Body of pancreas (tissue), 4 donors: Measurements from ENCODE around the gene ALDH3B2. TPM values are rescaled to one million over a fixed set of nuclear protein-coding genes. Genes with fewer than 3 reads are reported as not detected.
"Not testable (repeated sequence)": the region's sequence is repeated elsewhere in the genome, so short reads cannot be mapped to it uniquely, and the experiment has no call there.

Experiments
- ATAC-seq: fragments of 150-250 bp; one replicate; pipeline ENCODE4 v1.9.1; 2016
- DNase-seq, 4 donors: peaks; one replicate each; pipeline ENCODE4 v3.0.0-alpha.2; 2019
- H3K27ac ChIP-seq, 4 donors: fragments of 200-600 bp; sonication (generic); 1 replicate in 3 of 4; 2 replicates in 1 of 4; pipeline versions ENCODE4 v1.5.1 to v1.6.1; 2016 to 2019; ENCODE audit warnings: mild to moderate bottlenecking in 1 of 4, mixed read lengths in 1 of 4, moderate library complexity in 1 of 4
- H3K27me3 ChIP-seq, 2 donors: fragments of 200-600 bp; sonication (generic); one replicate each; pipeline ENCODE4 v1.6.0; 2016; ENCODE audit warnings: mild to moderate bottlenecking in 1 of 2
- H3K36me3 ChIP-seq, 2 donors: fragments of 200-600 bp; sonication (generic); replicated peaks in 1 of 2; 2 replicates each; pipeline ENCODE4 v1.5.1; 2016; ENCODE audit warnings: low read depth in 2 of 2; ENCODE audit not compliant: insufficient read depth in 1 of 2
- H3K4me1 ChIP-seq: fragments of 200-600 bp; sonication (generic); one replicate; pipeline ENCODE4 v1.6.0; 2016
- H3K4me3 ChIP-seq, 2 donors: fragments of 200-600 bp; sonication (generic); 1 replicate in 1 of 2; 2 replicates in 1 of 2; pipeline ENCODE4 v1.5.1; 2016 to 2019
- H3K9me3 ChIP-seq, 3 donors: fragments of 200-600 bp; sonication (generic); 1 replicate in 2 of 3; 2 replicates in 1 of 3; pipeline ENCODE4 v1.5.1; 2016
- POLR2A ChIP-seq, 3 donors: fragments of 450-650 bp; IDR thresholded peaks; one replicate each; pipeline ENCODE4 v1.6.1; 2016; ENCODE audit warnings: antibody characterized with exemption in 3 of 3, mild to moderate bottlenecking in 2 of 3
- WGBS, 2 donors: methylation state at CpG; one replicate each; pipeline ENCODE4 v1.1.5; 2017; 5-methylcytosine and 5-hydroxymethylcytosine counted together
- intact Hi-C: fragments of 100-400 bp; cut with DNase I; formaldehyde crosslinking; loops from one replicate; pipeline ENCODE4 v1.15.1; 2023
- total RNA-seq, 2 donors: library from RNA; depleted of rRNA; stranded (reverse); fragments of >200 nt; gene quantifications; one replicate each; pipeline ENCODE4 v1.1.0, GENCODE V29; 2016
- TF ChIP-seq, protein P1 (sequence below), 7 experiments: fragments of 450-650 bp in 4 of 7; fragments of 200-600 bp in 3 of 7; sonication (generic) in 3 of 7; IDR thresholded peaks; one replicate each; pipeline ENCODE4 v1.5.1; 2016 to 2019; ENCODE audit warnings: antibody characterized with exemption in 7 of 7

The ALDH3B2 gene
- total RNA-seq, 2 donors from 2014 or later: not detected

- intact Hi-C loops: loop anchor here (10.0 kb wide), 1 partner anchor 55 kb away; no protein-coding TSS in a partner anchor
- not testable (repeated sequence) for DNase-seq, H3K9me3 ChIP-seq, H3K36me3 ChIP-seq, H3K4me1 ChIP-seq, H3K27me3 ChIP-seq, H3K27ac ChIP-seq, ATAC-seq, H3K4me3 ChIP-seq
- TF ChIP-seq, protein P1, sequence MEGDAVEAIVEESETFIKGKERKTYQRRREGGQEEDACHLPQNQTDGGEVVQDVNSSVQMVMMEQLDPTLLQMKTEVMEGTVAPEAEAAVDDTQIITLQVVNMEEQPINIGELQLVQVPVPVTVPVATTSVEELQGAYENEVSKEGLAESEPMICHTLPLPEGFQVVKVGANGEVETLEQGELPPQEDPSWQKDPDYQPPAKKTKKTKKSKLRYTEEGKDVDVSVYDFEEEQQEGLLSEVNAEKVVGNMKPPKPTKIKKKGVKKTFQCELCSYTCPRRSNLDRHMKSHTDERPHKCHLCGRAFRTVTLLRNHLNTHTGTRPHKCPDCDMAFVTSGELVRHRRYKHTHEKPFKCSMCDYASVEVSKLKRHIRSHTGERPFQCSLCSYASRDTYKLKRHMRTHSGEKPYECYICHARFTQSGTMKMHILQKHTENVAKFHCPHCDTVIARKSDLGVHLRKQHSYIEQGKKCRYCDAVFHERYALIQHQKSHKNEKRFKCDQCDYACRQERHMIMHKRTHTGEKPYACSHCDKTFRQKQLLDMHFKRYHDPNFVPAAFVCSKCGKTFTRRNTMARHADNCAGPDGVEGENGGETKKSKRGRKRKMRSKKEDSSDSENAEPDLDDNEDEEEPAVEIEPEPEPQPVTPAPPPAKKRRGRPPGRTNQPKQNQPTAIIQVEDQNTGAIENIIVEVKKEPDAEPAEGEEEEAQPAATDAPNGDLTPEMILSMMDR (IDR thresholded peaks at IDR 0.05): peak in 1 of 7 experiments; percentile 10
- 47 to 49% methylated on average over 5 of the region's 5 CpGs for WGBS, 2 donors
Observed at GRCh38 chr11:67659651-67660165, 14.7 kb downstream of the ALDH3B2 start.

GRCh38 chr11:67657300-67657699, 17.1 kb downstream of the ALDH3B2 start:
- no peaks in the 10 kb centered on the region for H3K27me3 ChIP-seq
- peaks cover 0 to 3% (median 0%) of the 10 kb centered on the region in 3 donors for H3K9me3 ChIP-seq
- WGBS, 2 donors: 36 to 43% methylated on average over 3 of the region's 3 CpGs
- ATAC-seq (no peak), DNase-seq (no peak)
- H3K36me3 ChIP-seq: no peaks in the 10 kb centered on the region
- H3K4me1 ChIP-seq: peaks cover 5% of the 10 kb centered on the region
- no peak overlapping the region for H3K4me3 ChIP-seq
- peak overlapping the region in 2 of 4 donors; percentile 11 to 47 for H3K27ac ChIP-seq
- intact Hi-C loops: no loop called here
- TF ChIP-seq POLR2A (IDR thresholded peaks at IDR 0.05): no peak

- Histone ChIP-seq H3K27me3 (no peaks in the 10 kb centered on the region), H3K4me3 (no peak overlapping the region), H3K36me3 (no peaks in the 10 kb centered on the region), H3K27ac (no peak overlapping the region), H3K4me1 (peaks cover 8% of the 10 kb centered on the region), H3K9me3 (peaks cover 0 to 3% (median 0%) of the 10 kb centered on the region in 3 donors)
- DNase-seq (no peak), ATAC-seq (no peak)
- TF ChIP-seq, protein P1 (IDR thresholded peaks at IDR 0.05): no peak
- no peak for TF ChIP-seq POLR2A (IDR thresholded peaks at IDR 0.05)
- intact Hi-C loops: no loop called here
- 89 to 90% methylated on average over 4 of the region's 4 CpGs for WGBS, 2 donors
Observed at GRCh38 chr11:67656278-67656922, 18.0 kb downstream of the ALDH3B2 start.

- Histone ChIP-seq H3K4me1 (peaks cover 24% of the 10 kb centered on the region), H3K4me3 (no peak overlapping the region), H3K27ac (no peak overlapping the region), H3K27me3 (no peaks in the 10 kb centered on the region), H3K9me3 (peaks cover 0 to 3% (median 0%) of the 10 kb centered on the region in 3 donors), H3K36me3 (no peaks in the 10 kb centered on the region)
- no peak for ATAC-seq
- TF ChIP-seq, protein P1 (IDR thresholded peaks at IDR 0.05): no peak
- TF ChIP-seq POLR2A (IDR thresholded peaks at IDR 0.05): no peak
- intact Hi-C loops: no loop called here
- DNase-seq: no peak
- WGBS, 2 donors: 77 to 78% methylated on average over 9 of the region's 9 CpGs
Observed at GRCh38 chr11:67654225-67654624, 20.2 kb downstream of the ALDH3B2 start.

DNA sequence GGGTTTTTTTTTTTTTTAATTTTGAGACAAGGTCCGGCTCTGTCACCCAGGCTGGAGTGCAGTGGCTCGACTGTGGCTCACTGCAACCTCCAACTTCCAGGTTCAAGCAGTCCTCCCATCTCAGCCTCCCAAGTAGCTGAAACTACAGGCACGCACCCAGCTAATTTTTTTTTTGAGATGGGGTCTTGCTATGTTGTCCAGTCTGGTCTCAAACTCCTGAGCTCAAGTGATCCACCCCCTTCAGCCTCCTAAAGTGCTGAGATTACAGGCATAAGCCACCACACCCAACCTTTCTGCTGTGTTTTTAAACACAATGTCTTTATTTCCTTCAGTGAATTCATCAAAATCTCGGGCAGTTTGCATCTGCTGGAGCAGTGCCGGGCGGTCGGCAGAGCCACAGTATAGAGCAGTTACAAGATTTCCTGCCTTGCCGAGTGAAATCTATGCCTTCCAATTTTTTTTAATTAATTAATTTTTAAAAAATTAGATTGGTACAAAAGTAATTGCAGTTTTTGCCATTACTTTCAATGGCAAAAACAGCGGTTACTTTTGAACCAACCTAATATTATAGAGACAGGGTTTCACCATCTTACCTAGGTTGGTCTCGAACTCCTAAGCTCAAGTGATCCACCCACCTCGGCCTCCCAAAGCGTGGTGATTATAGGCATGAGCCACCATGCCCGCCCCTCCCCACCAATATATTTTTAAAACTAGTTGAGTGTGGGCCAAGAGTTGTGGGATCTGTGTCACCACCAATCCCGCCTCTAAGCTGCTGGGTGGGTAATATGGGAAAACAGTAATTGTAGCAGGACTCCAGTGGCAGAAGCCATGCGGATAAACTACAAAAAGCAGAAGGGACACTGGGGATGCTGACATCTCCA, 21.2 kb downstream of the ALDH3B2 start:
- DNase-seq (no peak), ATAC-seq (no peak)
- Histone ChIP-seq H3K27ac (no peak overlapping the region), H3K27me3 (no peaks in the 10 kb centered on the region), H3K36me3 (no peaks in the 10 kb centered on the region), H3K4me3 (no peak overlapping the region), H3K4me1 (peaks cover 34% of the 10 kb centered on the region), H3K9me3 (peaks cover 0 to 3% (median 0%) of the 10 kb centered on the region in 3 donors)
- TF ChIP-seq, protein P1 (IDR thresholded peaks at IDR 0.05): no peak
- no peak for TF ChIP-seq POLR2A (IDR thresholded peaks at IDR 0.05)
- intact Hi-C loops: no loop called here
- WGBS, 2 donors: 79 to 91% methylated on average over 14 to 15 of the region's 15 CpGs
